ENCODE measurements around the gene INTS12.

- TF ChIP-seq REST (IDR thresholded peaks at IDR 0.05; ENCODE audit: low read depth) (no peak), RAD21 (IDR thresholded peaks at IDR 0.05; ENCODE audit: low read depth) (no peak), FOXM1 (IDR thresholded peaks at IDR 0.05; ENCODE audit: borderline replicate concordance, low read depth) (no peak), YY1 (IDR thresholded peaks at IDR 0.05; ENCODE audit: low read depth) (no peak), TEAD4 (IDR thresholded peaks at IDR 0.05) (no peak), TAF1 (IDR thresholded peaks at IDR 0.05; ENCODE audit: low read depth) (no peak), TCF12 (IDR thresholded peaks at IDR 0.05; ENCODE audit: low read depth) (no peak), EGR1 (IDR thresholded peaks at IDR 0.05) (no peak), NFIC (IDR thresholded peaks at IDR 0.05) (no peak), EP300 (IDR thresholded peaks at IDR 0.05; ENCODE audit: borderline replicate concordance) (no peak), ZBTB7A (IDR thresholded peaks at IDR 0.05; ENCODE audit: low read depth) (no peak)
- TF ChIP-seq, protein P1, sequence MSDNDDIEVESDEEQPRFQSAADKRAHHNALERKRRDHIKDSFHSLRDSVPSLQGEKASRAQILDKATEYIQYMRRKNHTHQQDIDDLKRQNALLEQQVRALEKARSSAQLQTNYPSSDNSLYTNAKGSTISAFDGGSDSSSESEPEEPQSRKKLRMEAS (IDR thresholded peaks at IDR 0.05) = no peak
Measured at GRCh38 chr4:105710012-105710600, 1.6 kb upstream of the INTS12 start.

Measured in Ishikawa (cell line).